HG03060 (cell line): ENCODE results near the gene PLEKHG4B.
"Not testable (repeated sequence)": the region's sequence is repeated elsewhere in the genome, so short reads cannot be mapped to it uniquely, and the experiment has no call there.

ENCODE experiments used
- ATAC-seq: cut with Tn5 transposase; IDR thresholded peaks from one replicate; pipeline ENCODE4 v1.9.1; 2021; ENCODE audit warnings: low read depth, moderate number of reproducible peaks; ENCODE audit not compliant: unreplicated experiment

PLEKHG4B gene

DNA sequence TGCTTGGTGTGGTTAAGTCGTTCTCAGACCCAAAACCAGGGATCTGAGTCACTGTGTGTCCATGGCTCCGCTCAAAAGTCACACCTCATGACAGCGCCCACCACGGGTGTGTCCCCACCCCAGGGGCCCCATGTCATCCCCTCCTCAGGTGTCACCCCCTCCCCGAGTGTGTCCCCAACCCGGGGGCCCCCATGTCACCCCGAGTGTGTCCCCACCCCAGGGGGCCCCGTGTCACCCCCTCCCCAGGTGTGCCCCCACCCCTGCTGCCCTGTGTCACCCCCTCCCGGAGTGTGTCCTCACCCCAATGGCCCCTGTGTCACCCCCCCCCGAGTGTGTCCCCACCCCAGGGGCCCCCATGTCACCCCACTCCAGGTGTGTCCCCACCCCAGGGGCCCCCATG is 104.4 kb downstream of the PLEKHG4B start:
- ATAC-seq = no peak

DNA sequence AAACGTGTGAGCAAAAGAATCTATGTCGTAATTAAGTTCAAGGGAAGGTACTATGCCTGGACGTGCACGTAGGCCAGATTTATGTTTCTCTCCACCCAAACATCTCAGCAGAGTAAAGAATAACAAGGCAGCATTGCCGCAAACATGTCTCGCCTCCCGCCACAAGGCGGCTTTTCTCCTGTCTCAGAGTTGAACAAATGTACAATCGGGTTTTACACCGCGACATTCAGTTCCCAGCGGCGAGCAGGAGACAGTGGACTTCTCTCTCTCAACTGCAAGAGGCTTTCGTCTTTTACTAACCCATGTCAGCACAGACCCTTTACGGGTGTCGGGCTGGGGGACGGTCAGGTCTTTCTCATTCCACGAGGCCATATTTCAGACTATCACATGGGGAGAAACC is 105.1 kb downstream of the PLEKHG4B start:
- not testable (repeated sequence) for ATAC-seq

DNA sequence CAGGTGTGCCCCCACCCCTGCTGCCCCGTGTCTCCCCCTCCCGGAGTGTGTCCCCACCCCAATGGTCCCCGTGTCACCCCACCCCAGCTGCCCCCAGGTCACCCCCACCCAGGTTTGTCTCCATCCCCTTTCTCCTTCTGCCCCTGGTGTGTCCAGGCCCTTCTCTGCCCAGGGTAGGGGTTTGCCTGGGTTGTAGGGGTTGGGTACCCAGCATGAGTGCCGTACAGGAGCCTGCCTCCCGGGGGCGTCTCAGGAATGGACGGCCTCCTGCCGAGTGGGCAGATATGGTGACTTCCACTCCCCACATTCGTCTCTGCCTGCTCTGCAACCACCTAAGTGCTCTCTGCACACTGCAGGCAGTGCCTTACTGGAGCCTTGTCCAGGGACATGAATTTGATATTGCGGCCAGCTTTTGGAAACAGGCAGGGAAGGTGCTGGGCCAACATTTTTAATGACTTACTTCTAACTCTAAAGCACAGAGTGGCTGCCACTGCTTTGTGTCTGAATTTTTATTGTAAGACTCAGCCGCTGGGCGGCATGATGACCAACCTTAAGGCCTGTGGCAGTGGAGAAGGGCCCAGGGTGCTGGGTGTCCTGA is 106.0 kb downstream of the PLEKHG4B start:
- ATAC-seq = no peak

DNA sequence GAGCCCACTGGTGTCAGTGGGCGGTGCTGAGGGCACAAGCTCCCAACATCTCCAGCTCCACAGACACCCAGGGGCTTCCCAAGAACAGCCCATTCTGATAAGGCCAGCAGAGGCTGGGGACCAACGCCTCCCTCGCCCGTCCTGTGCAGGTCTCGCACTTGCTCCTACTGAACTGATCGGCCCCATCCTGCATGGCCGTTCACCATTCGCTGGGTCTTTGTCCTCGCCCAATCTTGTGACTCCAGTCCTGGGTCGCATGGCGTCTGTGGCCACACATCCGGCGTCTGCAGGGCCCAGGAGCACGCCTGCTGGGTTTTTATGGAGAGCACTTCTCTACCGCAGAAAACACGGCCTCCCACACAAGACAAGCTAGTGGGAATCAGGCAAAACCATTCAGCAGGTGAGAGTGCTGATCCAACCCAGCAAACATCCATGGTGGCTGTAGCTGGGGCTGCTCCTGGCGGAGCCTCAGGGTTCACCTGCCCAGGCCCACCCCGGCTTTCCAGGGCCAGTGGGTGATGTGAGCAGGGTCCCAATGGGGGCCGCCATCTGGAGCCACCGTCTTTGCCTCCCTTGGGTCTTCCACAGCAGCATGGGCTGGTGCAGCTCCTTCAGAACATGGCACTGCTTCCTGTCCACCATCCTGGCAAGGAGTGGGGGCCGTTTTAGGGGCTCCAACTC is 106.7 kb downstream of the PLEKHG4B start:
- no peak for ATAC-seq

DNA sequence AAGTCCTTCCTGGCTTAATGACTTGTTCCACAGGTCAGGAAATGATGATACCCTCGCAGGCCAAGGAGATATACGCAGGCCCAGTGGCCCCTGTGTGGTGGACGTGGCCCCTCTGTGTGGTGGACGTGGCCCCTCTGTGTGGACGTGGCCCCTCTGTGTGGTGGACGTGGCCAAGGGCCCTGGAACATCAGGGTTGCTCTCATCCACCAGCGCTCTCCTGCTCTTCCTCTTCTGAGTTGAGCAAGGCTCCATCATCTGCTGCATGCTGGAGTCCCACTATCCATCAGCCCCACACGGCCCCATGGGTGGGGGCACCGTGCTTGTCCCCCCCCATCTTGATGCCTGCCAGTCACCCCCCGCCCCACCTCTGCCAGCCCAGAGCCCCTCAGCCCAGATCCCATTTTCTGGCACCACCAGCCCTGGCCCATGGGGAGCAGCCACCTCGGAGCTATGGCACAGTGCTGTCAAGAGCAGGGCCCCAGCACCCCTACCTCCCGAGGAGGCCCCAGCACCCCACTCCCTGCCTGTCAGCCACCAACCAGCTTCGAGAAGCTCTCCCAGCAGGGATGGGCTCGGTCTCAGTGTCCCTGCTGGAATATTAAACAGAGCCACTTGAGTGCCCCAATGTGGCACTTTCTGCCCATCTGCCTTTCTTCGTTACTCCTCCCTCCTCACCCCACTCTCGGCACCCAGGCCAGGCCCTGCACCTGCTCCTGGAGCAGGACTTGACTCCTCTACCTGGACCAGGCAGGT is 107.4 kb downstream of the PLEKHG4B start:
- ATAC-seq = no peak

DNA sequence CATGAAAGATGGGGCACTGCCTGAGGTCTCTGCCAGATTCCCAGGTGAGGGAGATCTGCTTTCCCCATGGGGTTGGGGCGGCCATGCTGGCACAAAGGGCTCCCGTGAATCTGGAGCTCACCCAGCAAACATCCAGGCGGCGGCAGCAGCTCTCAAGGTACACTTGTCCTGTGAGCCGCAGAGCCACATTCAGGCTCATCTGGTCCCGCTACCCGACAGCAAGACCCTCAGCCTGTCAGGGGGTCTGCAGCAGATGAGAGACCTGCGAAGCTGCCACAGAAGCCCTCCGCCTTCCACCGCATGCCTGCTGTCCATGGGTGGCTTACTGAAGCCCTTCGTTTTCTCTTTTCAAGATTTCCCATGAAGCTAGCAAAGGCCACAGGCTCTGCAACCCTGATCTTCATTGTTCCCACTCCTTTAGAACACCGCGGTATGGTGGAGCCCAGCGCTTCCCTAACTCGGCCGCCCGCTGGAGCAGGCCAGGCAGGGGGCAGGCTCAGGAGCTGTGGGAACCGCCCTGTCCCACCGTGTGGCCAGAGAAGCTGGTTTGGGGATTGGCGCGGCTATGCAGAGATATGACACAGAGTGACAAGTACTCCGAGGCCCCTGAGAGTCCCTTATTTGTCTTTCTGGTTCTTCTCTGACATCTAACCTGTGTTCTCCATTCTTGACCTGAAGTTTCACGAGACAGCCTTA is 108.1 kb downstream of the PLEKHG4B start:
- no peak for ATAC-seq

DNA sequence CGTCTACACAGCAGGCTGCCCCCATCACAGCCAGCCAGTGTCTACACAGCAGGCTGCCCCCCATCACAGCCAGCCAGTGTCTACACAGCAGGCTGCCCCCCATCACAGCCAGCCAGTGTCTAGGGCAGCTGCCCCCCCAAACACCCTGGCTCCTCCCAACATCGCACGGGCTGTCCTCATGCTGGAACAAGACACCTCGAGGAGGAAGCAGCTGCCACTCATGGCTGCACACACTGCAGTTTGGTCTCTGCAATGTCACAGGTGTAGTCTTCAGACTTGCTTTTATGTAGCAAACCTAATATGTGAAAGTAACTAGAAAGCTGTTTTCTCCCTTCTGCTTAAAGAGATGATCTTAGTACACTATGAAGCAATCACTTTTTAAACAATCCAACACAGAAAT is 109.0 kb downstream of the PLEKHG4B start:
- ATAC-seq = no peak

DNA sequence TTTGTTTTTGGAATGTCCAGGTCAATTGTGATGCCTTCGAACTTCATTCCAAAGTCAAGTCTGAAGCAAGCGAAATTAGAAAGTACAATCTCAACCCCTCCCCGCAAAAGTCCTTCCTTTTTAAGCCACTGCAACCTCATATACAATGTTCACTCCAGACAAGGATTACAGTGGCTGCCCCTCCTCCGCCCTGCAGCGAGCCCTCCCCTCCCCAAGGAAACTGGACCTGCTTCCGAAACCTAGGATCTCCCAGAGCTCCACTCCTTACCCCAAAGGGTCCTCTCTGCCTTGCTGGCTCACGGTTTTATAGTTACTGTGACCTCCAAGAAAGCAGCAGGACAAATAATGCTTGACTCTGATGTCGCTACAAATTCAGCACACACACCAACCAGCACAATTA is 109.7 kb downstream of the PLEKHG4B start:
- no peak for ATAC-seq

DNA sequence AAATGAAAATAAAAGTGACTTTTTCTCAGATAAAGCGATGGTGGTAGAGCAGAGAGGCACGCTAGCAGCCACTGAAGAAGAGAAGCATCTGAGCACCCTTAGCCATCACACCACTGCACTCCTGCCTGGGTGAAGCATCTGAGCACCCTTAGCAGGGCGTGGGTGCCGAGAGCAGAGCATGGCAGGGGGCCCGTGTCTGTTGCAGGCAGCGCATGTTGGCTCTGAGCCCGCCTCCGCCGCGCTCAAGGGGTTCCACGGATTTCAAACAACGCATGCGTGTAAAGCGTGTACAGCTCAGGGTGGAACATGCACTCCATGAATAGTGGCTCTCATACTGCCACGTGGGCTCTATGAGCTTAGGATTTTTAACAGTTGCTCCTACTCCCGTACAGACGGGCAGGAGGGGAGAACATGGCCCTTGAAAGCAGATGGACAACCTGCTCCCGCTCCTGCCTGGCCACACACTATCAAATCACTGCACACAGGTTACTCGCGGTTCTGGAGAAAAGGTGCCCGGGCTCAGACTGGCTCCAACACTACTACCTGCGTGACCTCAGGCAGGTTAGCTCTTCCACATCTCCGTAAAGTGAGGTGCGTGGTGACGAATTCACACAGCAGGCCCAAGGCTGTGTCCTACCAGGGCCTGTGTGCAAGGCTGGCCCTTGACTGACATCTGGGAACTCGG is 111.4 kb downstream of the PLEKHG4B start:
- no peak for ATAC-seq

DNA sequence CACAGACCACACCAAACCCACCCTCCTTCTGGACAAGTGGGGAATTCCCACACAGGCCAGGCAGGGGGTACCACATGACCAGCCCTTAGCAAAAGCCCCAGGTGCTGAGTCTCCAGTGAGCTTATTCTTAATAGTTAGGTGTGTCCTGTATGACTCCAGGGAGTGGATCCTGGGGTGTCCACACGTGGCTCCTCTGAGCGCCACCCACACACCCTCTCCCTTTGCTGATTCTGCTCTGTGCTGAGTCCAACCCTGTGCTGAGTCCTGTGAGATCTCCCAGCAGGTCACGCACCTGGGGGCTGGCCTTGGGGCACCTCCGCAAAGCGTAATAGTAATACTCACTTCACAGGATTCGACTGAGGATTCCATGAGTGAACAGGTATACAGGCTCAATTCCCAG is 112.0 kb downstream of the PLEKHG4B start:
- no peak for ATAC-seq

DNA sequence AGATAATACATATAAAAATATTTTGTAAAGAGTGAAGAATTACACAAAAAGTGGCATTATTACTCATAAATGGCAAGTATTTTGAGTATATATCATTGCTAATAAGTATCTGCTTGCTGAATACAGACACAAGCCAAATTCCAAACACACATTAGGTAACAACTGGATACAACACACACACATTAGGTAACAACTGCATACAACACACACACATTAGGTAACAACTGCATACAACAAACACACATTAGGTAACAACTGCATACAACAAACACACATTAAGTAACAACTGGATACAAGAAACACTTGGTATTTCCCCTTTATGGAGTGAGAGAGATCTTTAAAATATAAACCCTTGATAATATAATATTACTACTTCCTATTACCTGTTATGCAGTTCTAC is 112.5 kb downstream of the PLEKHG4B start:
- no peak for ATAC-seq

DNA sequence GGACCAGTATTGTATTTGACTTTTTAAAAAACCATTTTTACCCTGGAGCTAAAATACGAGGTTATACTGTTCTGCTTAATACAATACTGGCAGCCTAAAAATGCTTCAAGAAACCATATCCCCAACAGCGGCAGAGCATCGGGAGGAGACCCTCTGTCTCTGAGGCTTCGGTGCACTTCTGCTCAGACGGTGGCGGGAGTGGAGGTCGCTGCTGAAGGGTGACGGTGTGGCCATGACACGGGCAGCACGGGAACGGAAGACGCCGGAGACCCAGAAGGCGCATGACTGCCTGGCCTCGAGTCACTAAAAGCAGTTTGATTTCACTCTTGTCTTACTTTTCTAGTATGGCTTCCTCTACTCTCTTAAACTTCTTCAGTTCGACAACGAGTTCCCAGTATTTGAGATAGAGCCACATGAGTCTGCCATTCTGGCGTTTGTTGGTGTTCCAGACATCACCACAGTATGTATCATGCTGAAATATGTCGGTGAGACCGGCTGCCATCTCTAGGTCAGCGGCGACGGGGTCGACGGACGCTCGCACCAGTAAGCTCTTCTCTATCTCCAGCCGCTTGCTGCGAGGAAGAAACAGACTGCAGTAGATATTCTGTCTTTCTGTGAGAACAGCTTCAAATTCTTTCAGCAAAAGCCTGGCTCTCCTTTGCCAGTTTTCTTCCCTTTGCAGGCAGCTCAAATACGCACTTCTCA is 113.2 kb downstream of the PLEKHG4B start:
- no peak for ATAC-seq

DNA sequence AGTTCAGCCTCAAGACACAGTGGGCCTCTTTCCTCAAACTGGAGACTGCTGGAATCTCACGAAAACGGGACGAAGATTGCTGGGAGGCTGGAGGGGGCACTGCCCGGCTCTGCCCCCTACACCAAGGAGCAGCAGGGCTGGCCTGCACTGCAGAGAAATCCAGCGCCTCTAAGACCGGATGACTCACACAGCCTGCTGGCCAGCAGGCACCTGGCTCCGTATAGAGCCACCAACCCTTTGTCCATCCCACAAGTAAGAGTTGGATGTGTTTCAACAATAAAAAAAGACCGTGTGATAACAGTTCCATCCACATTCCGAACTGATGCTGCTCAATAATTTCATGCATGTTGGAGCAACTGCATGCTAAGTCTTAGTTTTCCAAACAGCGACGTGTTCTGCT is 114.4 kb downstream of the PLEKHG4B start:
- ATAC-seq = no peak

DNA sequence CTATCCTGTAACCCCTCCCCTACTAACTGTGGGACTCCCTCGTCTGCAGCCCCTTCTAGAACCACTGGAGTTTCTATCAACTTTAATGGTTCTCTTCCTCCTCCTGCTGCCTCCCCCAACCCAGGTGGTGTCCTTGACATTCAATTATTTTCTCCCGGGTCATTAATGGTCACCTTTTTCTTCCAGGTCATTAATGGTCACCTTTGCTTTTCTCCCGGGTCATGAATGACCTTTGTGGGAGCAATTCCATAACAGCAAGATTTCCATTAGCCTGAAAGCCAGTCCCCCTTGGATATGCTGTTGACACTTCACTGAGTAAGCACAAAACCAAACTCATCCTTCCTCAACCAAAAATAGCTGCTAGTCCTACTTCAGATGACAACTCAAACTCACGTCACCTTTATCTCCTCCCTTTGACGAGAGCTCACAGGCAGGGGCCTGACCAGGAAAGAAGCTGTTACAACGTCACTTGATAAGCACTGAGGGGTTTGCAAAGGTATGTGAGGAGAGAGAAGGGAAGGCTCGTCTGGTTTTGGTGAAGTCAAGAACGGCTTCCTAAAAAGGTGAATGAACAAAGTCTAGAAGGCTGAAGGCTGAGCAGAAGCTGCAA is 115.1 kb downstream of the PLEKHG4B start:
- no peak for ATAC-seq

DNA sequence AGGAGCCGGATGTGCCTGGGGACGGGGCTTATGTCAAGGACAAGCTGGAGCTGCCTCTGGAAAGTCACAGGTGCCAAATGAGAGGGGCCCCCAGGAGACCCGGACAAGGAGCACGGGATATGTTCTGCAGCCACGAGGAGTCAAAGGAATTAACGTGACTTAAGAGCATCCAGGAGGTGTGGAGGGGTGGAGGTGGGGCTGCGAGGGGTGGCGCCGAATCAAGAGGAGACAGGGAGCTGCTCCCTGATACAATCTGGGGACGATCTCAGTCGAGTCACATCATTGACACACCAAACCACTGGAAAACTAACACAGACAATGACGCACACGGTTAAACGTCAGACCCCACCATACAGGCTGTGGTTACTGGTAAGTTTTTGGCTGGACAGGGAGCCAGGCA is 115.6 kb downstream of the PLEKHG4B start:
- no peak for ATAC-seq

DNA sequence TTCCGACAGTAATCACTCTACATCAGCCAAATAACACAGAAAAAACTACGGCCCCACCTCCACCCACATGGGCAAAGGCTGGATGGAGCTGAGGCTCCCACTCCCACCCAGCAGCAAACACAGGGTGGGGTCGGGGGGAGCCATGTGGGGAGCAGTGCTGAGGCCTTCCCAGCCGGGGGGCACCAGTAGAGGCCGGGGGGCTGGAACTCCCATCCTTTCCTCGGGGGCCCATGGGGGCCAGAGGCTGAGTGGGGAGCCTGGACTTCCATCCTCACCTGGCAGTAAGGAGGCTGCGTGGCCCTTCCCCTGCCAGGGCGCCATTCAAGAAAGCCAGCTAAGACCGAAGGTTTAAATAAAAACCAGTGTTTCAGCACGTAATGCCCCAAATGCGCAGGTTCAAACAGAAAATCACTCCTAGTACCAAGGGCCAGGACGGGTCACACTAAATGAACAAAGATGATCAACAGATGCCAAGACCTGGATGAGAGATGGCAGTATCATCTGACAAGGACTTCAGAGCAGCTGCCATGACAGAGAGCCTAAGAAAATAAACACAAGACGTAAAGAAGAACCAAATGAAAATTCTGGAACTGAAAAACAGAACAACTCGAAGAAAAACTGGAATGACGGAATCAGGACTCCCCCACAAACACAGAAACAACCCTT is 116.6 kb downstream of the PLEKHG4B start:
- no peak for ATAC-seq

DNA sequence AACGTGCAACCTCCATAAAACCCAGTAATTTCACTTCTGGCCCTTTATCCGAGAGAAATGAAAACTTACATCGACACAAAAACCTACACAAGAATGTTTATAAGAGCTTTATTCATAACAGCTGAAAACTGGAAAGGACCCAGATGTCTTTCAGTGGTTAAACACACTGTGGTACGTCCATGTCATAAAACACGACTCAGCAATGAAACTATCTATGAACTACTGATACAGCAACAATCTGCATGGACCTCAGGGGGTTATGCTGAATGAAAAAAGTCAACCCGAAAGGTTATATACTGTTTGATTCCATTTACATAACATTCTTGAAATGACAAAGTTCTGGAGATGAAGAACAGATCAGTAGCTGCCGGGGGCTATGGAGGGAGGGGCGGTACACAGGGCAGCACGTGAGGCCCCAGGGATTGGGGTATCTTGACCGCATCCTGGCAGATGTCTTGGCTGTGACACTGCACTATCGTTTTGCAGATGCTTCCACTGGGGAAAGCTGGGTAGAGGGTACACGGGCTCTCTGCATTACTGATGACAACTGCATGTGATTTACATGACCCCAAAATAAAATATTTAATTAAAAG is 121.9 kb downstream of the PLEKHG4B start:
- ATAC-seq = no peak

DNA sequence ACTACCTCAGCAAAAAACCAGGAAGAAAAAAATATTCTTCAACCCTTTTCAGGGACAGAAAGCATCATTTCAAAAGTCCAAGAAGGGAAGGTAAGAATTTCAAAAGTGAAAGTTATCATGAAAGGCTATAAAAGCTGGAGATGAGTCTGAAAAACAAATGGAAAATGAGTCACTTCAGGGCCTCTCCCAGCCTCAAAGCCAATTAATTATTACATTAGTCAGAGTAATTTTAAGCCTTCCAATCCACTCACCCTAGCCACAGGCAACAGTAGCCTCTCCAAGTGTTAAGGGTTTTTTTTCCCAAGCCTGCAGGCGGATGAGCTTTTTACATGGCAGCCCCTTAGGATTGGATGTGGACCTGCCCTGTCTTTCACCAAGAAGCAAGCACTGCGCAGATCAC is 123.3 kb downstream of the PLEKHG4B start:
- ATAC-seq = not testable (repeated sequence)

DNA sequence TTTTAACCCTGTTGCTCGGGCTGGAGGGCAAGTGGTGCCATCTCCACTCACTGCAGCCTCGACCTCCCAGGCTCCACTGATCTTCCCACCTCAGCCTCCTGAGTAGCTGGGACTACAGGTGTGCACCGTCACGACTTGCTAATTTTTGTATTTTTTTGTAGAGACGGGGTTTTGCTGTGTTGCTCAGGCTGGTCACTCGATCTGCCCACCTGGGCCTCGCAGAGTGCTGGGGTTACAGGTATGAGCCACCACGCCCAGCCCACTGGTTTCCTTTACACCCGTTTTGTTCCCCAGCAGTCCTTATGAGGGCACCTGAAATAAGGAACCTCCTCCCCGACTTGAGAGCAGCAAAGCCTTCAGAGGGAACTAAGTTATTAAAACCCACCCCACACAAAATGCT is 124.1 kb downstream of the PLEKHG4B start:
- not testable (repeated sequence) for ATAC-seq
